Thyroid gland (tissue), 4 donors: ENCODE data around the gene UMODL1. TPM values are rescaled to one million over a fixed set of nuclear protein-coding genes. Genes with fewer than 3 reads are reported as not detected.

Experiments used
- DNase-seq, 2 donors: peaks; one replicate each; pipeline ENCODE4 v3.0.0-alpha.2; 2019
- H3K27ac ChIP-seq, 3 donors: fragments of 200-600 bp; sonication (generic); 1 replicate in 2 of 3; 2 replicates in 1 of 3; pipeline ENCODE4 v1.5.1; 2016 to 2019; ENCODE audit warnings: mild to moderate bottlenecking in 1 of 3, moderate library complexity in 1 of 3
- H3K27me3 ChIP-seq: fragments of 200-600 bp; sonication (generic); one replicate; pipeline ENCODE4 v1.5.1; 2019
- H3K36me3 ChIP-seq, 2 donors: fragments of 200-600 bp; sonication (generic); one replicate each; pipeline ENCODE4 v1.5.1; 2016 to 2019
- H3K4me1 ChIP-seq, 2 donors: fragments of 200-600 bp; sonication (generic); one replicate each; pipeline ENCODE4 v1.5.1; 2017 to 2019
- H3K4me3 ChIP-seq, 3 donors: fragments of 200-600 bp; sonication (generic); replicated peaks in 1 of 3; 1 replicate in 2 of 3; 2 replicates in 1 of 3; pipeline ENCODE4 v1.5.1; 2016; ENCODE audit warnings: mild to moderate bottlenecking in 1 of 3
- H3K9me3 ChIP-seq: fragments of 200-600 bp; sonication (generic); one replicate; pipeline ENCODE4 v1.5.1; 2017
- CTCF ChIP-seq, 6 experiments: fragments of 200-600 bp in 3 of 6; fragments of 450-650 bp in 3 of 6; sonication (generic) in 3 of 6; IDR thresholded peaks; one replicate each; pipeline ENCODE4 v1.5.1; 2016 to 2019; ENCODE audit warnings: antibody characterized with exemption in 6 of 6, mild to moderate bottlenecking in 2 of 6, inconsistent platforms in 1 of 6, moderate library complexity in 1 of 6
- POLR2A ChIP-seq, 2 donors: fragments of 450-650 bp; IDR thresholded peaks; one replicate each; pipeline ENCODE4 v1.6.1; 2017; ENCODE audit warnings: antibody characterized with exemption in 2 of 2, mild to moderate bottlenecking in 2 of 2, moderate library complexity in 1 of 2
- WGBS, 2 donors: methylation state at CpG; one replicate each; pipeline ENCODE4 v1.1.5; 2017; 5-methylcytosine and 5-hydroxymethylcytosine counted together
- intact Hi-C: fragments of 100-400 bp; cut with DNase I; formaldehyde crosslinking; loops from one replicate; pipeline ENCODE4 v1.15.1; 2023
- total RNA-seq, 4 donors: library from RNA; depleted of rRNA; stranded (reverse); fragments of >200 nt; gene quantifications; one replicate each; pipeline ENCODE4 v1.2.3, GENCODE V29; 2016

The UMODL1 gene
- total RNA-seq, 4 donors from 2014 or later, result not detected

DNA sequence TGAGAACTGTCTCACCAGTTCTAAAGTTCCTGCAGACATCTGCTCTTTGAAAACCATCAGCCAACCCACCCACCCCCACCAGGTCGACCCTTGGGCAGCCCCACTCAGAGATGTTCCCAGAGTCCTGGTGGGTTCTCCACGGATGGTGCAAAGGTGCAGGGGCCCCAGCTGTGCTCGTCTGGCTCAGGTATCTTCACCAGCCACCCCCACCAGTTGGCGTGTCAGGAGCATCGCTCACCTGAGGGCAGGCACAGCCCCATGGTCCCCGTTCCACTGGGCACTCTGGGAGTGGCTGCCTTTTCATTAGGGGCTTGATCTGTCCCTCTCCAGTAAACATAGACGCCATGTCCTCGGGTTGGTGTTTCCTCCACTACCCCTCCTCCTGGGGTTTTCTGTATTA lies 70.5 kb downstream of the UMODL1 start:
- DNase-seq, result no peak
- H3K27ac ChIP-seq, result no peak overlapping the region
- no peaks in the 10 kb centered on the region for H3K27me3 ChIP-seq
- H3K4me1 ChIP-seq, result no peaks in the 10 kb centered on the region
- WGBS, 2 donors, result 83 to 86% methylated on average over 7 to 8 of the region's 8 CpGs
- H3K4me3 ChIP-seq, result no peak overlapping the region
- intact Hi-C loops, result no loop called here
- H3K36me3 ChIP-seq, result no peaks in the 10 kb centered on the region
- H3K9me3 ChIP-seq, result no peaks in the 10 kb centered on the region
- no peak for TF ChIP-seq POLR2A (IDR thresholded peaks at IDR 0.05)
- TF ChIP-seq CTCF (IDR thresholded peaks at IDR 0.05), result no peak

DNA sequence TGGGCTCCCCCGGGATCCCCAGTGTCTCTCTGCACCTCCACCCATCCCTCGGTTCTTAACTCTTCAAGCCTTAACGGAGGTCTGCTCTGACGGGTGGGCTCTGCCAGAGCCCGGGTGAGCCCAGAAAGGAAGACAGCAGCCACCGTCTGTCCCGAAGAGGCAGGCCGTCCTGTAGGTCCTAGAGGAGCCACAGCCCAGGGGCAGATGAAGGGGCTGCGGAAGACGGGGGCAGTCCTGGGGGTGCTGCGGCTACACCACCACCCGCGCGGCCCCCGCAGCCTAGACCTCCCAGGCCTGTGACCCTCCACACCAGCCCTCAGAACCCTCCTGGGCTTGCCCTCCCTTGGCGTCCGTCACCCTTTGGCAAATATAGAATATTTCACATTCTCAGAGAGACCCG lies 71.0 kb downstream of the UMODL1 start:
- Histone ChIP-seq H3K9me3 (no peaks in the 10 kb centered on the region), H3K4me1 (no peaks in the 10 kb centered on the region), H3K36me3 (no peaks in the 10 kb centered on the region), H3K27ac (no peak overlapping the region), H3K27me3 (no peaks in the 10 kb centered on the region), H3K4me3 (no peak overlapping the region)
- WGBS, 2 donors, result 84 to 86% methylated on average over 11 to 12 of the region's 18 CpGs
- DNase-seq, result no peak
- intact Hi-C loops, result no loop called here
- TF ChIP-seq CTCF (IDR thresholded peaks at IDR 0.05) (no peak), POLR2A (IDR thresholded peaks at IDR 0.05) (no peak)

GRCh38 chr21:42142627-42143026 lies 71.5 kb downstream of the UMODL1 start:
- Histone ChIP-seq H3K27ac (no peak overlapping the region), H3K9me3 (no peaks in the 10 kb centered on the region), H3K4me1 (no peaks in the 10 kb centered on the region), H3K27me3 (no peaks in the 10 kb centered on the region), H3K4me3 (no peak overlapping the region), H3K36me3 (no peaks in the 10 kb centered on the region)
- no peak for DNase-seq
- TF ChIP-seq POLR2A (IDR thresholded peaks at IDR 0.05) (no peak), CTCF (IDR thresholded peaks at IDR 0.05) (no peak)
- intact Hi-C loops, result no loop called here
- WGBS, 2 donors, result 82 to 84% methylated on average over 7 of the region's 7 CpGs

- DNase-seq, result no peak
- no peak overlapping the region for H3K4me3 ChIP-seq
- H3K27me3 ChIP-seq, result no peaks in the 10 kb centered on the region
- H3K27ac ChIP-seq, result no peak overlapping the region
- 76 to 93% methylated on average over 7 of the region's 7 CpGs for WGBS, 2 donors
- intact Hi-C loops, result no loop called here
- H3K36me3 ChIP-seq, result no peaks in the 10 kb centered on the region
- TF ChIP-seq POLR2A (IDR thresholded peaks at IDR 0.05) (no peak), CTCF (IDR thresholded peaks at IDR 0.05) (no peak)
- no peaks in the 10 kb centered on the region for H3K9me3 ChIP-seq
- no peaks in the 10 kb centered on the region for H3K4me1 ChIP-seq
These were observed 72.0 kb downstream of the UMODL1 start for GRCh38 chr21:42143111-42143510.

- no peaks in the 10 kb centered on the region for H3K4me1 ChIP-seq
- intact Hi-C loops, result no loop called here
- no peak overlapping the region for H3K27ac ChIP-seq
- H3K9me3 ChIP-seq, result no peaks in the 10 kb centered on the region
- TF ChIP-seq CTCF (IDR thresholded peaks at IDR 0.05) (no peak), POLR2A (IDR thresholded peaks at IDR 0.05) (no peak)
- WGBS, 2 donors, result 92 to 94% methylated on average over 3 of the region's 3 CpGs
- no peak overlapping the region for H3K4me3 ChIP-seq
- no peaks in the 10 kb centered on the region for H3K27me3 ChIP-seq
- H3K36me3 ChIP-seq, result no peaks in the 10 kb centered on the region
- no peak for DNase-seq
These were observed 73.1 kb downstream of the UMODL1 start for GRCh38 chr21:42144221-42144620.
